GM19099 (cell line): ENCODE measurements around the gene C10orf62.

Experiments used
- POLR2A ChIP-seq: IDR thresholded peaks from 3 replicates; pipeline ENCODE4 v1.6.1; 2011; ENCODE audit warnings: low read depth; ENCODE audit not compliant: insufficient read length; ENCODE audit errors: extremely low read depth

Gene C10orf62

DNA sequence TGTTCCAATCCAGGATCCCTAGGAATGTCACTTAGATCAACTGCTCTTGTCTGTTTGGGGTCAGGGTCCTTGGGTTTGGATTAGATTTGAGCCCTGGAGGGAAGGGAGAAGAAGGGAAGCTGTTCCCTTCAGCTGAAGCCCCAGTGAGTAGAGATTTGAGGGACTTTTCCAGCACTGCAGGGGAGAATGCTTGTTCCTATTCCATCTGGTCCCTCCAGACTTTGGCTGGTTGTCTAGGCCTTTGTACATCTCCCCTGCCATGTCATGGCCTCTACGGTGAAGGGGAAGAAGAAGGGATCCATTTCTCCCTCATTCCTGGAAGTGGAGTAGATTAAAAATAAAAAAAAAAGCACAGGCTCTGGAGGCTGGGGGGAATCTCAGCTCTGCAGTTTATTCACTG, 11.1 kb downstream of the C10orf62 start:
- no peak for TF ChIP-seq POLR2A

- no peak for TF ChIP-seq POLR2A
Measured at GRCh38 chr10:97601268-97602215, 12.0 kb downstream of the C10orf62 start.

GRCh38 chr10:97607095-97607636, 17.6 kb downstream of the C10orf62 start:
- no peak for TF ChIP-seq POLR2A

GRCh38 chr10:97608991-97609561, 19.6 kb downstream of the C10orf62 start:
- TF ChIP-seq POLR2A = no peak

DNA sequence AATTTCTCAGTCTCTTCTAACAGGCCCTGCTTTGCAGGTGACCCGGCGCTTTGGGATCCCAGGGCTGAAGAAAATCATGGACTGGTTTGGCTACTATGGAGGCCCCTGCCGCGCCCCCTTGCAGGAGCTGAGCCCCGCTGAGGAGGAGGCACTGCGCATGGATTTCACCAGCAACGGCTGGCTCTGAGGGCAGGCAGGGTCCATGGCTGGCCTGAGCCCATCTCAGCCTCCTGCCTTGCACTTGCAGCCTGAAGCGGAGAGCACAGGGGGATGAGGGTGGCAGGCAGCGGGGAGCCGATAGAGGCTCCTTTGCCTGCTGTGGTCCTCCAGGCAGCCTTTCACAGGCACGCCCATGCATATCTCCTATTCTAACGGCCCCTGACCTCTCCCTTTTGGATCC, 22.0 kb downstream of the C10orf62 start:
- no peak for TF ChIP-seq POLR2A

DNA sequence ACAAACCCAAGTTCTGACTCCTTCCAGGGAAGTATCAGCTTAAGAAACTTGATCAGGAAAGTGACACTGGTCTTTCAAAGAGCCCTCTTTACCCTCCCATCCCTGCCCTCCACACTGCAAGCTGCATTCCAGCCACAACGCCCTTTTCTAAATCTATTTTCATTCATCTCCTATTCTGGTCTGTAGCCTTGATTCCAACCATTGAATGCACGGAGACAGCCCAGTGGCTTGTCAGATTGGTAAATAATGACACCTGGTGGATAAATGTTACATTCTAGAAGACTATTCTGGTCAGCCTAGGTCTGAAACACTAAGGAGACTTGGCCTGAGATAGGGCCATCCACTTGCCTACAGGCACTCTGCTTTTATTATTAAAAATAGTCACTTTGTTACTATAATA, 22.9 kb downstream of the C10orf62 start:
- TF ChIP-seq POLR2A = no peak

DNA sequence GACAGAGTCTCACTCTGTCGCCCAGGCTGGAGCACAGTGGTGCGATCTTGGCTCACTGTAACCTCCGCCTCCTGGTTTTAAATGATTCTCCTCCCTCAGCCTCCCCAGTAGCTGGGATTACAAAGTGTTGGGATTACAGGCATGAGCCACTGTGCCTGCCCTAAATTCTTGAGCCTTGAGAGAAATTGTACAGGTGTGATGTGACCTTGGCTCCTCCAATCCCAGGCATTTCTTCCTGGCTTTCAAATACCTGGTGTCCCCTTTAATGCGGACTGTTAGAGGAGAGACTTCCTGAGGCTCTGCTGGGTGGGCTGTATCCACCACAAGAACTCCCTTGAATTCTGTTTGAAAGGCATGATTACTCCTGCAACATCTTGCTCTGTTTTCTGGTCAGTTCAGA, 28.8 kb downstream of the C10orf62 start:
- no peak for TF ChIP-seq POLR2A

DNA sequence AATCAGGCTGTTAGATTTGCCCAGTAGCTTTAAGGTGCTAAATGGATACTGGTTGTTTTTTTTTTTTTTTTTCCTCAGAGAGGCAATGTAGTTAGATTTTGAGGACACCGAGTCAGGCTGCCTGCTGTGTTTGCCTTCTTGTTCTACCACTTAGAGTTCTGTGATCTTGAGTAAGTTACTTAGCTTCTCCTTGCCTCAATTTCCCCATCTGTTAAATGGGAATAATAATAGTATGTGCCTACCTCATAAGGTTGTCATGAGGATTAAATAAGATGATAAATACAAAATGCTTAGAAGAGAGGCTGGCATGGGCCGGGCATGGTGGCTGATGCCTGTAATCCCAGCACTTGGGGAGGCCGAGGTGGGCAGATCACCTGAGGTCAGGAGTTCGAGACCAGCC, 29.2 kb downstream of the C10orf62 start:
- TF ChIP-seq POLR2A = no peak

GRCh38 chr10:97623277-97623676, 33.8 kb downstream of the C10orf62 start:
- TF ChIP-seq POLR2A = no peak

DNA sequence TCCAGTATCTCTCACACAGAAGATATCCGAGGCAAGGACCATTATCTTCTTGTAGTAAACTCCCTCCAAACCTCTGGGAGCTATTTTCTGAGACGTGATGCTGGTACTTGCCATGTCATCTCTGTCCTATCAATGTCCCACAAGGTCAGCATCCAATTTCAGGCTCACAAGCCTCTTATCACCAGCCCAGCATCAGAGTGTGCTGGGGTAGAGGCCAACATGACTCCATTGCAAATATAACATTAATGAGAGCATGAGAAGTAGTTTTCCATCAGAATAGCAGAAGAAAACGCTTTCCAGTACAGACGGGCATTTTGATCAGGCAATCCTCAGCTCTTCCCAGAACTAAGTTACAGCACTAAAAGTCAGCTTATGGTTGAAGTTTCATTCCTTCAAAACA, 38.2 kb downstream of the C10orf62 start:
- no peak for TF ChIP-seq POLR2A

- TF ChIP-seq POLR2A = no peak
Measured at GRCh38 chr10:97628228-97628627, 38.7 kb downstream of the C10orf62 start.

DNA sequence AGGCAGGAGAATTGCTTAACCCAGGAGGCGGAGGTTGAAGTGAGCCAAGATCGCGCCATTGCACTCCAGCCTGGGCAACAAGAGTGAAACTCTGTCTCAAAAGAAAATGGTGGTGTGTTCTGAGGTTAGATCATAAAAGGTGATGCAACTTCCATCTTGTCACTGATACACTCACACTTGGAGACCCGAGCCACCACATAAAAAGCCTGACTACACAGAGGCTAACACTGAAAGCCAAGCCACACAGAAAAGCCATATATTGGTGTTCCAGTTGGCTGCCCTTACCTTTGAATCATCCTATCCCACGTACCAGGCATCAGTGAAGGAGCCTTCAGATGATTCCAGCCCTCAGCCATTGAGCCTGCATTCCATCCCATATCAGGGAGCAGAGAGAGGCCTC, 39.8 kb downstream of the C10orf62 start:
- TF ChIP-seq POLR2A = no peak

DNA sequence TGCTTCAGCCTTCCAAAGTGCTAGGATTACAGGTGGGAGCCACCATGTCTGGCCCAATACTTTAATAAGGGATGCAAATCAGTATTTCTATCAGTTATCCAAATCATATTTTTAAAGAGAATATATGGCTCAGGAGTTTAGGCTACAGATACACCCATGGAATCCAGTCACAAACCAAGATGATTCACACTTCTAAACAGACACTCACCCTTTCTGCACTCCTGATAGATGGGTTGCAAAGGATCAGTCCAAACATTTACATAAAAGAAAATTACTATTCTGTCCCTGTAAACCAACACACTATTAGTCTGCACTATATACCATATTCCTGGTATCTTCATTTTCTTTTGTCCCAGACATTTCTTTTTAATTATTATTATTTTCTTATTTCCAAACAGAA, 41.6 kb downstream of the C10orf62 start:
- no peak for TF ChIP-seq POLR2A

DNA sequence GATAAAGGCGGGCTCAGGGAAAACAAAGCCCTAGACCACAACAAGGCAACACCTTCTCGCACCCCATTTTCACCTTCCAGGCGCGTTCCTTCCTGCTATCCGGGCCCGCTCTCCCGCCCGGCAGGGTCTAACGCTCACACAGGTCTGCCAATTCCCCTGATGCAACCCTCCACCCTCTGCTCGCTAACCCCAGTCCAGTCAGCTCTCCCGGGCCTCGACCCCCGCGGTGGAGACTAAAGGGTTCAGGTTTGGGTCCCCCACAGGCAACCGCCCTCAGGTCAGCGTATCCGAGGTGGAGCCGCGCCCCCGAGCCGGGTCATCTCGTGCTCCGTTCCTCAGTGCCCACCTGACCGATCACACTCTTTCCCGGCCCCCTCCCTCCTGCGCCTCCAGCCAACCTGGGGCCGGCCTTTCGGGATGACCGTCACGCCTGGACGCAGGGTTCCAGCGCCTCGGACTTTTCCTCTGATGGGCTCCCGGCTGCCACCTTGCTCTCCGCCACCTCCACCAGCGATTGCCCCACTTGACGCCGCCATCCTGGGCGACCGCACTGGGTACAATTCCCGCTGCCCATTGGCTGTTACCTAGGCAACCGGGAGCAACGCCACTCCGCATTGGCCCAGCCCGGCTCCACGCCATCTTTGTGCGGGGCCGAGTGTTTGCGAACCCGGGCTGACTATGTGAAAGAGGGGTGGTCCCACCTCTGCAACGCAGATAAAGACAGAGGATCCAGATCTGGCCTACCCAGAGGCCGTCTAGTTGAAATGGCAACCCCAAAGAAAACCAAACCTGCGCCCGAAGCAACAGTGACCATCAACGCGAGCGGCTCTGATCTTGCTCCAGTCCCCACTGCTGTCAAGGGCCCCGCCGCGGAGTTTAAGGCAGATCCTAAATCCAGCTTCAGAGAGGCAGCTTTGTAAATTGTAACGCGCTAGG, 43.7 kb downstream of the C10orf62 start, which contains the start of gene MORN4:
Gene MORN4 (minus strand): TSS at position 552 of the 936 bp plus-strand sequence. CDS start 13,847 bp downstream, outside the sequence.
- peak; percentile 51 for TF ChIP-seq POLR2A

DNA sequence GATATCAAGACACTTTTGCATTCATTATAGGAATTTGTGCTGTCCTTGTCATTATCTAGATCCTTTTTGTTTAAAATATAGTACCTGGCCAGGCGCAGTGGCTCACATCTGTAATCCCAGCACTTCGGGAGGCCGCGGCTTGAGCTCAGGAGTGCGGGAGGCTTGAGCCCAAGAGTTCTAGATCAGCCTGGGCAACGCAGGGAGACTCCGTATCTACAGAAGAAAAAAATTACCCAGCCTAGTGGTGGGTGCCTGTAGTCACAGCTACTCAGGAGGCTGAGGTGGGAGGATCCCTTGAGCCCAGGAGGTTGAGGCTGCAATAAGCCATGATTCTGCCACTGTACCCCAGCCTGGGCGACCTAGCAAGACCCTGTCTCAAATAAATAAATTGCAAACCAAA, 44.4 kb downstream of the C10orf62 start:
- no peak for TF ChIP-seq POLR2A

- no peak for TF ChIP-seq POLR2A
Measured at GRCh38 chr10:97635577-97635976, 46.1 kb downstream of the C10orf62 start.
